HG03108 (cell line): ENCODE measurements around the gene PLD1.

Experiments used
- ATAC-seq: cut with Tn5 transposase; IDR thresholded peaks from one replicate; pipeline ENCODE4 v1.9.1; 2021; ENCODE audit warnings: moderate library complexity; ENCODE audit not compliant: unreplicated experiment

The PLD1 gene

DNA sequence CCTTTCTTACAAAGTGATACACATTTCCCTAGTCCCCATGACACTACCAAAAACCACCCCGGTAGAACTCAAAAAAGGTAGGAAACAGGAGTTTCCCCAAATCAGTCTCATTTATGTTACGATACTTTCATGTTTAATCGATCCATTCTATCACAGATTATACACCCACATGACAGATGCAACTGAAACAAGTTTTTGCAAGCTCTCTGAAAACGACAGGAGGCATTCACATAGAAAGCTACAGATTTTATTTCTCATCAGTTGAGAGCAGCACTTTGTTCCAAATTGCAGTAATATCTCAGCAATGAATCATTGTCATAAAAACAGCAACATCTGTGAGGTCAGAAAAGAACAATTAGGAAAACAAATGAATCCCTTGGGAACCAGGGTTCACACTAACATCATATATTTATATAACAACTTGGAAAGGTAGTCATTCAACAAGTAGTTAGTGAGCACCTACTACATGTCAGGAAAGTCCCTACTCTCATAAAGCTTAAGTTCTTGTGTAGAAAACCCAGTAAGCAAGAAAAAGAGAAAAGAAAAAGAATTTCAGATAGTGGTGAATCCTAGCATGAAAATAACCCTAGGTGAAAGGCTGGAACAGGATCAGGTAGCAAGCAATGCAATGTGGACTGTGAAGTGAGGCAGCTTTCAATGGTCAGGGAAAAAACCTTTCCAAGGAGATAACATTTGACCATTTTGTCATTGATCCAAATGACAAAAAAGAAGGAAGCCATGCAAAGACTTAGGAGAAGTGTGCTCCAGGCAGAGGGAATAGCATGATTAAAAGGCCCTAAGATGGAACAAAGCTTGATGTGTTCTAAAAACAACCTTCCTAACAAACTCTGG is 8.3 kb downstream of the PLD1 start:
- no peak for ATAC-seq

DNA sequence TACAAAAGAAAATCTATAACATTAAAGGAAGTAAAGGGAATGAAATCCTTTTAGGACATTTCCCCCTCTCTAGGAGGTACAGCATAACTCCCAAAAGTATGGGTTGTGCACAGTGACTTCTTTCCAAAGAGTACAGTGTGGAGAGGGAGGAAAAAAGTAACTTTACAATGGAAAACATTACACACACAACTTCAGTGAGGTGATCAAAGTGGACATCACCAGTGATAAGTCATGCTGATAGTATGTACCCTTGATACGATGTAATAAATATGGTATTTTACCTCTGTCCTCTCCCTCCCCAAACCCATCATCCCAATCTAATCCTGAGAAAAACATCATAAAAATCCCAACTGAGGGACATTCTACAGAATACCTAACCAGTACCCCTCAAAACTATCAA is 10.8 kb downstream of the PLD1 start:
- no peak for ATAC-seq

DNA sequence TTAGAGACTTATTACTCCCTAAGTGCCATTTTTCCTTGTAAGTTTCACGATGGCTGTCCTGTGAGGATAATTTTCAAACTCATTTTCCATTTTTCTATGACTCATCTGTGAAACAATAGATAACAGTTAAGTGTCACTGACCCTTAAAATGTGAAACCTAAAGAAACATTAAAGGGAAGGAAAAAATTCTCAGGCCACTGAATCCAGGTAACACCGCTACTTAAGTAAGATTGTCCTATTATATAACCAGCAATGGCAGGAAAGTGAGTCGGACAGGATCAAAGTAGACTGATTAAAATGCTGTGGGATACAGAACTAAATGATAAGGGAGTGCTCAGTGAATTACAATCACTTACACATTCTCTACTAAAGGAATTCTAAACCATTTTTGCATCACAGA is 12.4 kb downstream of the PLD1 start:
- ATAC-seq = no peak

DNA sequence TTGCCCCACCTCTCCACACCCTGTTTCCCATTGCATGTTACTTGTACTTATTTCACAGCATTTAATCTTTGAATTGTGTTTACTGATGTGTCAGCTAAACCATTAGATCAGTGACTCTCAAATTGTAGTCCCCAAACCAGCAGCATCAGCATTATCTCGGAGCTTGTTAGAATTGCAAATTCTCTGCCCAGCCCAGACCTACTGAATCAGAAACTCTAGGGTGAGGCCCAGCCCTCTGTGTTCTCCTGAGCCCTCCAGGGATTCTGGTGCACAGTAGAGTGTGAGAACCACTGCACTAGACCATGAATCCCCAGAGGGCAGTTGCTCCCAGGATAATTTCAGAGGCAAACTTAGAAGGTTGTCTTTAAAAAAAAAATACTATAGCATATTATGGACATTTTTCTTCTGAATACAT is 13.0 kb downstream of the PLD1 start:
- ATAC-seq = peak; percentile 78

DNA sequence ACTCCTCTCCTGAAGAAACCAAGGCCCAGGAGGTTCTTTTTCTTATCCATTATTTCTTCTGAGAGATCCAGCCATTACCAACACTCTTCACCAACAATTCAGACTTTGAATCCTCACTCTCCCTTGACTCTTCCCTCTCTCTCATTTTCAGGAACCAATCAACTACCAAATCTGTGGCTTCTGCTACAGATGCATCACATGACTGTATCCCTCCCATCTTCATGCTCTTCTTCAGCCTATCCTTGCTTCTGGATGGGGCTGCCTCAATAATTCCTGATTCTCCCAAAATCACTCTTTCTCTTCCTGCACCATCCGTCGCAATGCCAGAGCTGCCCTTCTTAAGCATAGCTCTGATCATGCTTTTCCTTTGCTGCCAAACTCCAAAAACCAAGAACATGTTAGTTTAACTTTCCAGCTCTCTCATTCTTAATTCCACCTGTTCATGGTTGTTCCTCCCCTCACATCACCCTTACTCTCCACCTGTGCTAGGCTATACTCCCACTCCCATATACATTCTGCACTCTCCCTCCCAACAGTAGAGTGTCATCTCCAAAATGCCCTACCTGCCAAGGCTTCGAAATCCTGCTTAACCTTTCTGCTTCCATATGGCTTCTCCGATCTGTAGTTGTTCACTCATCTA is 13.5 kb downstream of the PLD1 start:
- peak; percentile 5 for ATAC-seq

DNA sequence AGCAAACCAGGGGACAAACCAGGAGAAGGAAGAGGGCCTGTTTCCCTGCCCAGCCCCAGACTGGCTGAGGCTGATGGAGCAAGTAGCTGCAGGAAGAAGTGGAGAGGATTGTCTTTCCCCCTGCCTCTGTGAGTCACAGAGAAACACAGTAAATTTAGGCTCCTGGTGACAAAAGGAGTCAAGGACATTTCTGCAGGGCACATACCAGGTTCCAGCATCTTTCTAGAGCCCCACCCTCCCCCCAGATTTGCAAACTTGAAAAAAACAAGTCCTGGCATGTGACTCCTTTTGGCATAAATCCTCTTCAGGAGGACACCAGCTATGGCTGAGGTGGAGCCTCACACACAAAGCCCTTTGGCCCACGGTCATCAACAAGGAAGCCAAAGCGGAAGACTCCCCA is 17.8 kb downstream of the PLD1 start:
- ATAC-seq = no peak

DNA sequence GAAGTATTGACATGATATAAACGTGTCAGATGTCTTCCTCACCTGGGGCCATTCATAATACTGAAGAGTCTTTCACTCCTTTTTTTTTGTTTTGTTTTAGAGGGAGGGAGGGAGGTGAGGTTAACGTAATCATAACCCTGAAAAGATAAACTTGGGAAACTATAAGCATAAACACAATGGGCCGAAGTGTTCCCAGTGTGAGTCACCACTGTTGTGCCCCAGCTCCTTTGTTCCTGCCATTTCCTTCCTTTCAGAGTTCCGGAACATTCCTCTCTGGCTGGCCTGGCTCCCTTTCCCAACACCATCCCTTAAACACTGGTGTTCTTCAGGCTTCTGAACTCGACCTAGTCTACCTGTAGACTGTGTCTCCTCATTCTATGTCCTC is 18.6 kb downstream of the PLD1 start:
- ATAC-seq = no peak

DNA sequence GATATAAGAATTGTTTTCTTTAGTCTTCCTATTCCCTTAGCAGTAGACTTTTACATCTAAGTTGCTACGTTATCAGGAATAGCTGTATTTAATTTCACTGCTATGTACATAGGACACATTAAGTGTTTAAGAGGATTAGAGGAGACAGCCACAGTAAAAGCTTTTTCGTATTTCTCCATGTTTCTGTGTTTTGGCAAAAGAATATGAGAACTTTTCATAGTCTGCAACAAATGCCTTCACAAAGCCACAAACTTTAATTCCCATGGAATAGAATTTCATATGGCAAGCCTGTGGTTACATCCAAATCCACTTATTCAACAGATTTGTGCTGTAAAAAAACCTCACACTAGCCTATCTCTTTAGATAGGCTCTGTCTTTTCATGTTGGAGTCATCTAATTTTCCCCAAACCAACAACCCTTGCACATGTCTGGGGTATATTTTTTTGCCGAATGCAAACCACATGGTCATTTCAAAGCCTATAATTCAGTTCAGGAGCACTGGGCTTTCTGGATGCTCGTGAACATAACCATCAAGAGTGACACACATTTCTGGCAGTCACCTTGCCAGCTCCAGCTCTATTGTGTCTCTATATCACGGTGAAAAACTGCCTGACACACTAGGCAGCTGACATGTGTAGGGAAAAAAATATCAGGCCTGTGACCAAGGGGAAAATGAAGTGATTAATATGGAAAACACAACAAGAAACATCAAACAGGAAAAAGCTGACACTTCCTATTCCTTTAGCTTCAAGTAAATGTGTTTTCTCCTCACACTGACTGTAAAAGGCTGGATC is 19.2 kb downstream of the PLD1 start:
- ATAC-seq = no peak

DNA sequence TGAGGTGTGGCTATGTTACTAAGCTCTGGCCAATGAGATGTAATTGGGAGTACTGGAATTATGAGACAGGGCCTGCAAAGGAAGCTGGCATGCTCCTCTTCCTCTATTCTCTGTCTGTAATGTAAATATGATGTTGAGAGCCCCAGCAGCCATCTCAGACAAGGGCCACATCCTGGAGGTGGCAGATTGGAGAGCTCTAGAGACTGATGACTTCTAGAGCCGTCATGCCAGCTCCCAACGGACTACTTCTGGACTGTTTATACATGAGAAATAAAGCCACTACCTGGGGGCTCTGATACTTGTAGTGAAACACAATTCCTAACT is 19.7 kb downstream of the PLD1 start:
- ATAC-seq = no peak

DNA sequence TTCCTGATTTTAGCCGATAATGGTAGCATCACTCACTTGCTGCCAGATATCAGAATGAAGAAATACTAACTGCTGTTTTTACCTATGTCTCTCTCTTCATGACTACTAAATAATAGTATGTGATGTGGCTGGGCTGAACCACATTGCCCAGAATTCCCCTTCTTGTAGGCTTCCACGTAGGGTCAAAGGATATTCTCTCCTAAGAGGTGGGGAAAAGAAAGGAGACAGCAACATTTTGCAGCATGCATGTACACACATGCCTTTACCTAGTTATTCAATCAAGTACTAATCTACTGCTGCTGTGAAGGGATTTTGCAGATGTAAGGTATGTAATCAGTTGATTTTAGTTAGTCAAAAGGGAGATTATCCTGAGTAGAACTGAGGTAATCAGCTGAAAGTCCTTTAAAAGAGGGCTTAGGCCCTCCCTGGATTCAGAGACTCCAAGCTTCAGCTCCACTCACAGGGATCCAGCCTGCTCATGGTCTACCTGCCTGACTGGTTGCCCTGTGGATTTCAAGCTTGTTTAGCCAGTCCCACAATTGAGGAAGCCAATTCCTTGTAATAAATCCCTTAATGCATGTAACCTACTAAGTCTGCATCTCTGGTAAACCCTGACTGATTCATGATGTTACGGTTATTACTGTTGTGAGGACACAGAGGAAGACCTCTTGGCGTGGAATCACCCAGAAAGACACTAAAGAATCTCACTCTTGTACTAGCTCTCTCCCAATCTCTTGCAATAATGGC is 20.4 kb downstream of the PLD1 start:
- ATAC-seq = no peak

DNA sequence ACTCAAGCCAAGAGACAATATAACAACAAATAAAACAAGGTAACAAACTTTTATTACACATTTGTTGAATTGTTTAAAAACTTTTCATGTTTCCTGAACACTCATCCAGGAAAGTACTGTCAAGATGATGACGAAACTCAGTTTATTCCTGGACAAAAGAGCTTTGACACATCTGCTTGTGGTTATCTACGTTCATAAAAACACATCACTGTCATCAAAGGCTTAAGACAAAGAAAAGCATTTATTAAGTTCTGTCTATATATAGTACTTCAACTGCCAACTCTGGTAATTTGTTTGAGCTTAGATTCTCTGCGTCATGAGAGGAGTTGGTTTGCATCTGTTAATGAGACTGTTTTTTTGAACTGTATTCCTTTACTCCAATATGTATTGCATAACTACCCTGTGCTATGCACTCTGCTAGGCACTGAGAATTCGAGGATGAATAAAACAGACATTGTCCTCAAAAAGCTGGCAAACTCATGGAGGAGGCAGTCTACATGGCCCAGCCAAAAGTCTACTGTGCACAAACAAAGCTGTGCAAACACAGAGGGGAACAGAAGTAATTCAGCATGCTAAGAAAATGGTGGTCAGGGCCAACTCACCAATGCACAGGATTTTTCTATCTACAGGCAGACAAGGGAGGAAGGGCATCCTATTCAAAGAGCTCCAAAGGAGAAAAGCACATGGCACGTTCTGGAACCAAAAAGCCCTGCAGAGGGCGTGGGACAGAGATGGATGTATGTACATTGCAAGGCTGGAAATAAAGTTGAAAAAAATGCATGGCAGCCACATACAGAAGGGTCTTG is 21.5 kb downstream of the PLD1 start:
- ATAC-seq = no peak

DNA sequence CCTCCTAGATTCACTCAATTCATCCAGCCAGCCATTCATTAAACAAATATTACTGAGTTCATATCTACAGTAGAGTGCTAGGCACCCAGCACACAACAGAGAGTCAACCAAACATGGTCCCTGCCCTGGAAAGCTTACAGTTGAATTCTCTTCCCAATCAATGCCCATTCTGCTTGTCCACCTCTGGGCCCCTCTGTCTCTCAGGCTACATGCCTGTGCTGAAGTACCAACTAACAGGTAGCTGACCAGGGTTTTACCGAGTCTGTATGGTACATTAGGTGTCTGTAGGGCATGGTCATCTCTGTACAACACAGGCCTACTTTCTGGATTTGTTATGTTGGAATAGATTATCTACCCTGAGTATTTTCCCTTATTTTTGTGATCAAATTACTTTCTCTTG is 23.3 kb downstream of the PLD1 start:
- no peak for ATAC-seq

DNA sequence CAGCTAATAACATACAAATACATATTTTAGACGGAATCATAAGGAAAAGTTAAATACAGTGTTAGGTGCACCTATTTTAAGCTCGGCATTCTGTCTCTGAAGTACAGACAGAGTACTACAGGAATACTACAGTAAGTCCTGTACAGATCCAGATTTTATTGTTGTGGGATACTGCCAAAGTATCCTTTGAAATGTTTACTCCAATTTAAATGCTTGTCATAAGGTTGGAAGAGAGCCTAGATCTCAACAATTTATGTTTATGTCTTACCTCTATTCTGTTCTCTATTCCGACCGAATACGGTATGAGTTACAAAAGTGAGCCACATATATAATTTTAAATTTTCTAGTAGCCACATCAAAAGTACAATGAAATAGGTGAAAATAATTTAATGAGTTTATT is 25.3 kb downstream of the PLD1 start:
- ATAC-seq = no peak

DNA sequence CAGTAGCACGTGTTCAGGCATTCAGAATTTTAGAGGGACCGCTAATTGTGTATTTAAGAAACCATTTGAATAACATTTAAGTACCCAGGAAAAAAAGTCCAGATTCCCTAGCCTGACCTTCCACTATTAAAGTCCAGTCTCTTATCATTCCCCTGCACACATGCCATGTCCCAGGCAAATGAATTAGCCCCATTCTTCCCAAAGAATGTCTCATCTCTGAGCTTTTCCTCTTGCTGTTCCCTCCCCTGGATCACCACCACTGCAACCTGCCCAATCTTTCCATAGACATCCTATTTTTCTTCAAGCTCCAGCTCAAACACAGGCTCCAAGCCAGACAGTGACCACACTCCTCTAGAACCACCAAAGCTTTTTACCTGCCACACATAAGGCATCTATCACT is 25.9 kb downstream of the PLD1 start:
- no peak for ATAC-seq

DNA sequence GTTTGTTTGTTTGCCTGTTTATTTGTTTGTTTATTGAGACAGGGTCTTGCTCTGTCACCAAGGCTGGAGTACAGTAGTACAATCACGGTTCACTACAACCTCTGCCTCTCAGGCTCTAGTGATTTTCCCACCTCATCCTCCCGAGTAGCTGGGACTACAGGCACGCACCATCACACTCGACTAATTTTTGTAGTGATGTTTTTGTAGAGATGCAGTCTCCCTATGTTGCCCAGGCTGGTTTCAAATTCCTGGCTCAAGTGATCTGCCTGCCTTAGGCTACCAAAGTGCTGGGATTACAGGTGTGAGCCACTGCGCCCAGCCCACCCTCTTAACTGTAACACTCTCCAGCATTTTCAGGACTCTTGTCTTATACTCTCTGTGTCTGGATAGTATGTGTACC is 26.7 kb downstream of the PLD1 start:
- no peak for ATAC-seq

DNA sequence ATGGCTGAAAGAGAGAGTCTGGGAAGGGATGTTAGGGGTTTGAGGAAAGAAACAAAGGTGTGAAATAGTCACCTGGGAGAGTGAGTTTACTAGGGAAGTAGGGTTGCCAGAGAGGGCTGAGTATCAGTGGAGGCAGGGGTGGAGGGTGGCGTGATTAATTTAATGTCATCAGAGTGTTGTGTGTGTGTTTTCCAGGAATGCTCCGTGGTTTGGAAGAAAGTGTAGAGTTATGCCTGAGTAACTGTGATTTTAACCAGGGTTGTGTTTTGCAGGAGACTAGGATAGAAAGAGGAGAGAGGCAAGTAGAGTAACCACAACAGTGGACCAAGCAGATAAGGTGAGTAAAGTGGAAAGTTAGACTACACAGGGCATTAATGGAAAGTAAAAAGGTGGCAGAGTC is 27.2 kb downstream of the PLD1 start:
- no peak for ATAC-seq

DNA sequence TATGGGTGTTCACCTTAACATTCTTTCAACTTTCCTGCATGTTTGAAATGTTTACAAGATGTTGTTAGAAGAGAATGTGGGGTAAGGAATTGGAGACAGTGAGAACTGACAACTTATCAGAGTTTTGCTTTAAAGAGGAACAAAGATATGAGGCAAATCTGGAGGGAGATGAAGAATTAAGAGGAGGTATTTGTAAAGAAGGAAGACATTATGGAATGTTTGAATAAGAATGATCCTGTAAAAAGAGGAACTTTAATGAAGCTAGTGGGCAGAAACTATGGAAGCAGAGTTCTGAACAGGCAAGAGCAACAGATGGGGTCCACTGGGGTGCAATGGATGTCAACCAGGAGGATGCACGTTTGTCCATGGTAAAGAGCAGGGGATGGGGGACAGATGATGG is 27.7 kb downstream of the PLD1 start:
- no peak for ATAC-seq

DNA sequence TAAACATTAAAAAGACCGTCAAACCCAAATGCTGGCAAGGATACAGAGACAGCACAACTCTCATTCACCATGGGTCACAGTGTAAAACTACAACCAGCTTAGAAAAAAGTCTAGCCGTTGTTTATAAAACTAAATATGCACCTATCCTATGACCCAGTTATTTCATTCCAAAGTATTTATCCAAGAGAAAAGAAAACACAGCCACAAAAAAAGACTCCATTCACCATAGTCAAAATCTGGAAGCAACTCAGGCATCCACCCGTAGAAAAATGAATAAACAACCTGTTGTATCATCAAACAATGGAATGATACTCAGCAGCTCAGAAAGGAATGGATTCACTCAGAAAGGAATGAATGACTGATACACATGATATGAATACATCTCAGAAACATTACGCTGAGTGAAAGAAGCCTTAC is 28.6 kb downstream of the PLD1 start:
- ATAC-seq = no peak

DNA sequence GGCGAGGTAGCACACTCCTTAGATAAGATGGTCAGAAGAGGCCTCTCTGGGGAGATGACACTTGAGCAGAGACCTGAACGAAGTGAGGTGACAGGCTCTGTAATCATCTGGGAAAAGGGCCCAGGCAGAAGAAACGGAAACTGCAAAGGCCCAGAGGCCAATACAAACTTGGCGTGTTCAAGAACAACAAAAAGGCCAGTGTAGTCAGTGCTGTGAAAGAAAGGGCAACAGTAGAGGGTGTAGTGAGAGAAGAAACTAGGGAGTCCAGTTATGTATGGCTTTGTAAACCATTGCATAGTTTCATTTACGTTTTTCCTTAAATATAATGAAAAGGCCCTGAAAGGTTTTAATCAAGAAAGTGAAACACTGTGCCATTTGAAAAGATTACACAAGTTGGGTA is 31.8 kb downstream of the PLD1 start:
- no peak for ATAC-seq

DNA sequence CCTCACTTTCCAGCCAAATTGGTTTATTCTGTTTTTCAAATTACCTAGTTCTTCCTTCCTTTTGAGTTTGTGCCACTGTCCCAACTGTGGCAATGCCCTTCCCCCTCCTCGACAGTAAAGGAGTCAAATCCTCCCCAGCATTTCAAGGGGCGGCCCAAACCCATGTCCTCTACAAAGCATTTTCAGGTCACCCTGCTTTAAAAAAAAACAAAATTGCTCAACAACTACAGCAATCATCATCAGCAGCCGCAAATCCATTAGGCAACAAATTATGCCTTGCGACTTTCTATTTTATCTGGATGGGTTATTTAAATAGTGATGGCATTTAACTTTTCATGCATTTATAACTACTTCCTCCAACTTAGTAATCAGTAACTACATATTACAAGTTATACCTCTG is 32.7 kb downstream of the PLD1 start:
- ATAC-seq = no peak
